GM12874 (cell line): ENCODE data around the gene MAGI1.

Experiments
- TF ChIP-seq, protein P1 (sequence below): IDR thresholded peaks from 2 replicates; pipeline ENCODE4 v1.5.1; 2011; ENCODE audit warnings: low read depth, mild to moderate bottlenecking, control low read depth, low read length, moderate library complexity; ENCODE audit not compliant: insufficient read depth

MAGI1 gene

DNA sequence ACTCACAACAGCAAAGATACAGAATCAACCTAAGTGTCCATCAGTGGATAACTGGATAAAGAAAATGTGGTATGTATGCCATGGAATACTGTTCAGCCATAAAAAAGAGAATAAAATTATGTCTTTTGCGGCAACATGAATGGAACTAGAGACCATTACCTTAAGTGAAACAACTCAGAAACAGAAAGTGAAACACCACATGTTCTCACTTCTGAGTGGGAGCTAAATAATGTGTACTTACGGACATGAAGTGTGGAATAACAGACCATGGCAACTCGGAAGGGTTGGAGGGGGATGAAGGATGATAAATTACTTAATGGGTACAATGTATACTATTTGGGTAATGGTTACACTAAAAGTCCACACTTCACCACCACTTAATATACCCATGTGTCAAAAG lies 600.6 kb downstream of the MAGI1 start:
- TF ChIP-seq, protein P1, sequence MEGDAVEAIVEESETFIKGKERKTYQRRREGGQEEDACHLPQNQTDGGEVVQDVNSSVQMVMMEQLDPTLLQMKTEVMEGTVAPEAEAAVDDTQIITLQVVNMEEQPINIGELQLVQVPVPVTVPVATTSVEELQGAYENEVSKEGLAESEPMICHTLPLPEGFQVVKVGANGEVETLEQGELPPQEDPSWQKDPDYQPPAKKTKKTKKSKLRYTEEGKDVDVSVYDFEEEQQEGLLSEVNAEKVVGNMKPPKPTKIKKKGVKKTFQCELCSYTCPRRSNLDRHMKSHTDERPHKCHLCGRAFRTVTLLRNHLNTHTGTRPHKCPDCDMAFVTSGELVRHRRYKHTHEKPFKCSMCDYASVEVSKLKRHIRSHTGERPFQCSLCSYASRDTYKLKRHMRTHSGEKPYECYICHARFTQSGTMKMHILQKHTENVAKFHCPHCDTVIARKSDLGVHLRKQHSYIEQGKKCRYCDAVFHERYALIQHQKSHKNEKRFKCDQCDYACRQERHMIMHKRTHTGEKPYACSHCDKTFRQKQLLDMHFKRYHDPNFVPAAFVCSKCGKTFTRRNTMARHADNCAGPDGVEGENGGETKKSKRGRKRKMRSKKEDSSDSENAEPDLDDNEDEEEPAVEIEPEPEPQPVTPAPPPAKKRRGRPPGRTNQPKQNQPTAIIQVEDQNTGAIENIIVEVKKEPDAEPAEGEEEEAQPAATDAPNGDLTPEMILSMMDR, result no peak

DNA sequence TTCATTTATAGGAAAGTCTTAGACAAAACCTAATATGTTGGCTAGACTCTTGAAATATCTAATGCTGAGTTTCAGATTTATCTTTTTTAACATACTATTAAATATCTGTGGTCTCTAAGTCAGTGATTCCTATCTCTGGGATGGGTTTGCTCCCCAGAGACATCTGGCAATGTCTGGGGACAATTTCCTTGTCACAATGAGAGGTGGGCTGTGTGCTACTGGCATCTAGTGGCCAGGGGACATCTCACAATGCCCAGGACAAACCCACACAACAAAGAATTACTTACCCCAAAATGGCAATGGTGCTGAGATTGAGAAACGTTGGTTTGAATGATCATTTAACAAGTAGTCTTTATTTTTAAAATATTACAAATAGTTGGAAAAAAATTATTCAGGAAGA lies 602.1 kb downstream of the MAGI1 start:
- TF ChIP-seq, protein P1, result 0 out of 2 replicates have a peak, but pooled peaks have one; percentile 5

DNA sequence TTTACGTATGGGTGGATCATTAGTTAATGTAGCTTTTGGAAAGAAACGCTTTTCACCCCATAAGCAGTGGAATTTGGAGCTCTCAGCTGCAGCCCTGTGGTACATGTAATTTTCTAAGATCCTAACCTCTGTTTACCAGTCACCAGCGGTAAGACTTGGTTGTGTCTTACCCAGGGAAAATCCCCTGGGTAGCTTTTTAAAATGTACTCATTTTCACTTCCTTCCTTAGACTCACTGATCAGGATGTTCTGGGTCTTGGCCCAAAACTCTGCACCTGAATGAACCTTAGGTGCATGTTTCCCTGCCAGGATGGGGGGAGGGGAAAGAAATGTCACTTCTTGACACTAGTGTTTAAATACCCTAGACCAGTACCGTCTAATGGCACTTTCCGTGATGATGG lies 605.2 kb downstream of the MAGI1 start:
- TF ChIP-seq, protein P1, result no peak

GRCh38 chr3:65432388-65433003 lies 606.2 kb downstream of the MAGI1 start:
- TF ChIP-seq, protein P1, result no peak

GRCh38 chr3:65425880-65426279 lies 612.8 kb downstream of the MAGI1 start:
- TF ChIP-seq, protein P1, result no peak

GRCh38 chr3:65422154-65422553 lies 616.6 kb downstream of the MAGI1 start:
- TF ChIP-seq, protein P1, result no peak

DNA sequence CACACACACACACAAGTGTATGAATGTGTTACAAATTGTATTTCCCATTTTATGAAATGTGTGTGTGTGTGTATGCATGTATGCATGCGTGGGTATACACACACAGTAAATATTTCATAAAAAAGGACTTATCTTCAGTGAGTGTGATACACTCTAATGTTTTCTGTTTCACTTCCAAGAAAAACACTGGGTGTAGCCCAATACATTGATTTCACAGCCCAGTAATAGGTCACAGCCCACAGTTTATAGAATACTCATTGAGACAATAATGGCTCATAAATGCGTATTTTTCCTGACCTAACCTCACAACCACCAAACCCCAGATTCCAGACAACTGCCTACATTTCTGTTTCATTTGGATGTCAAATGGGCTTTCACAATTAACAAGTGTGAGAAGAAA lies 619.5 kb downstream of the MAGI1 start:
- TF ChIP-seq, protein P1, result no peak
